Central memory CD8-positive, alpha-beta T cell (primary cell): Measurements from ENCODE around the gene PPP1R13B.
A peak's percentile ranks its signal among the peaks of the same experiment; 100 is the strongest.
"Not testable (repeated sequence)": the region's sequence is repeated elsewhere in the genome, so short reads cannot be mapped to it uniquely, and the experiment has no call there.

Experiments
- ATAC-seq: fragments of 150-1000 bp; cut with Tn5 transposase; replicated peaks from 2 replicates; pipeline ENCODE4 v1.10.0; 2022; ENCODE audit warnings: mild to moderate bottlenecking, moderate FRiP score, moderate number of reproducible peaks; ENCODE audit not compliant: poor library complexity, severe bottlenecking; ENCODE audit errors: extremely low read depth
- DNase-seq, 2 donors: peaks; one replicate each; pipeline ENCODE4 v3.0.0; 2021; ENCODE audit warnings: low spot score in 2 of 2
- H3K27ac Mint-ChIP-seq: one replicate; pipeline ENCODE4 v1.8.0; 2022; ENCODE audit warnings: low read depth, mild to moderate bottlenecking, moderate library complexity, mixed read lengths
- H3K27me3 Mint-ChIP-seq: one replicate; pipeline ENCODE4 v1.8.0; 2022; ENCODE audit warnings: mixed read lengths
- H3K36me3 Mint-ChIP-seq: one replicate; pipeline ENCODE4 v1.8.0; 2022; ENCODE audit warnings: mild to moderate bottlenecking, moderate library complexity, mixed read lengths; ENCODE audit not compliant: insufficient read depth
- H3K4me1 Mint-ChIP-seq: one replicate; pipeline ENCODE4 v1.8.0; 2022; ENCODE audit warnings: mixed read lengths
- H3K4me3 Mint-ChIP-seq: one replicate; pipeline ENCODE4 v1.8.0; 2022; ENCODE audit warnings: mild to moderate bottlenecking, moderate library complexity, mixed read lengths
- H3K9me3 Mint-ChIP-seq: one replicate; pipeline ENCODE4 v1.8.0; 2022; ENCODE audit warnings: mixed read lengths

Gene PPP1R13B, protein sequence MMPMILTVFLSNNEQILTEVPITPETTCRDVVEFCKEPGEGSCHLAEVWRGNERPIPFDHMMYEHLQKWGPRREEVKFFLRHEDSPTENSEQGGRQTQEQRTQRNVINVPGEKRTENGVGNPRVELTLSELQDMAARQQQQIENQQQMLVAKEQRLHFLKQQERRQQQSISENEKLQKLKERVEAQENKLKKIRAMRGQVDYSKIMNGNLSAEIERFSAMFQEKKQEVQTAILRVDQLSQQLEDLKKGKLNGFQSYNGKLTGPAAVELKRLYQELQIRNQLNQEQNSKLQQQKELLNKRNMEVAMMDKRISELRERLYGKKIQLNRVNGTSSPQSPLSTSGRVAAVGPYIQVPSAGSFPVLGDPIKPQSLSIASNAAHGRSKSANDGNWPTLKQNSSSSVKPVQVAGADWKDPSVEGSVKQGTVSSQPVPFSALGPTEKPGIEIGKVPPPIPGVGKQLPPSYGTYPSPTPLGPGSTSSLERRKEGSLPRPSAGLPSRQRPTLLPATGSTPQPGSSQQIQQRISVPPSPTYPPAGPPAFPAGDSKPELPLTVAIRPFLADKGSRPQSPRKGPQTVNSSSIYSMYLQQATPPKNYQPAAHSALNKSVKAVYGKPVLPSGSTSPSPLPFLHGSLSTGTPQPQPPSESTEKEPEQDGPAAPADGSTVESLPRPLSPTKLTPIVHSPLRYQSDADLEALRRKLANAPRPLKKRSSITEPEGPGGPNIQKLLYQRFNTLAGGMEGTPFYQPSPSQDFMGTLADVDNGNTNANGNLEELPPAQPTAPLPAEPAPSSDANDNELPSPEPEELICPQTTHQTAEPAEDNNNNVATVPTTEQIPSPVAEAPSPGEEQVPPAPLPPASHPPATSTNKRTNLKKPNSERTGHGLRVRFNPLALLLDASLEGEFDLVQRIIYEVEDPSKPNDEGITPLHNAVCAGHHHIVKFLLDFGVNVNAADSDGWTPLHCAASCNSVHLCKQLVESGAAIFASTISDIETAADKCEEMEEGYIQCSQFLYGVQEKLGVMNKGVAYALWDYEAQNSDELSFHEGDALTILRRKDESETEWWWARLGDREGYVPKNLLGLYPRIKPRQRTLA

DNA sequence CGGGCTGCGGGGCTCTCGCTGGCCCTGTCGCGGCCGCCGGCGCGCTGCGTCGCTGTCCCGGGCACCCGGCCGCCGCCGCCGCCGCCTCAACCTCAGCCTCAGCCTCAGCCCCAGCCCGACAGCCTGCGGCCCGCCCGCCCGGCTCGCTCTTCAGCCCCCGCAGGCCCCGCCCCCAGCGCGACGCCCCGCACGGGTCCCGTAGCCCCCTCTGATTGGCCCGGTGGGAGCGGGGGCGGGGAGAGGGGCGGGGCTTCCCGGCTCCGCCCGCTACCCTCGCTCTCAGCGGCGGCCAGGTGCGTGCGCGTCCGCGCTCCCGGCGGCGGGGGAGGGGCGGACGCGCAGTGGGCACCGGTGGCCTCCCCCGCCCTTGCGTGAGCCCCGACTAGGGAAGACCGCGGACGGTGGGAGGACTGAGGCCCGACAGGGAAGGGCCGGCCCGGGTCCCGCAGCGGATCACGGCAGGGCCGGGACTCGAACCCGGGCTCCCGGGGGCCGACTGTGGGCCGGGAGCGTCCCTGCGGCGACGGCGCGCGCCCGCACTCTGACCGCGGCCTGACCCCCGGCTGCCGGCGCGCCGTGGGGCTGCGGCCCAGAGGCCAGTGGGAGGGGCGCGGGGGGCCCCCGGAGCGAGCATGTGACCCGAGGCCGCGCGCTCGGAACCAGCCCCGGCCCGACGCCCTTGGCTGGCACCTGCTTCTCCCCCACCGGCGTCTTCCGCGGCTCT is at the start of gene PPP1R13B:
Gene PPP1R13B, minus strand, starts transcription at position 125 of the 724 bp plus-strand sequence. CDS start 268 bp downstream, outside the sequence.
- DNase-seq, result peak; percentile 81 to 86
- peak within 1 kb of the TSS; percentile 35 for H3K27ac Mint-ChIP-seq
- no peaks in the 10 kb centered on the region for H3K9me3 Mint-ChIP-seq
- H3K36me3 Mint-ChIP-seq, result peaks cover 7% of the 10 kb centered on the region
- H3K27me3 Mint-ChIP-seq, result no peaks in the 10 kb centered on the region
- peaks cover 9% of the 10 kb centered on the region for H3K4me1 Mint-ChIP-seq
- peak within 1 kb of the TSS; percentile 83 for H3K4me3 Mint-ChIP-seq
- ATAC-seq, result peak; percentile 90

DNA sequence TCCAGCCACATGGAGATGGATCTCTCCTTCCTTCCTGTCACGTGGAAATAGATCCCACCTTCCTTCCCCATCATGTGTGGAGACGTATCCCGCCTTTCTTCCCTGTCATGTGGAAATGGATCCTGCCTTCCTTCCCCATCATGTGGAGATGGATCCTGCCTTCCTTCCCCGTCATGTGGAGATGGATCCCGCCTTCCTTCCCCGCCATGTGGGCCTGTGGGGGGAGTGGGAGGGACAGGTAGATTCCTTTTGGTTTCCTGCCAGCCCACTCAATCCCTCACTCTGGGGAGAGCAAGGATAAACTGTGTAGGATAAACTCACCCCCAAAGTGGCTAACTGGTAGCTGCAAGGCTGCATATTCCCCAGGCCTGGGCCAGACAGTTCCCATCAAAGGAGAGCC is 49.2 kb upstream of the PPP1R13B start:
- peaks cover 7% of the 10 kb centered on the region for H3K4me1 Mint-ChIP-seq
- DNase-seq (no peak), ATAC-seq (no peak)
- no peak overlapping the region for H3K4me3 Mint-ChIP-seq
- no peaks in the 10 kb centered on the region for H3K9me3 Mint-ChIP-seq
- H3K27me3 Mint-ChIP-seq, result no peaks in the 10 kb centered on the region
- no peak overlapping the region for H3K27ac Mint-ChIP-seq
- no peaks in the 10 kb centered on the region for H3K36me3 Mint-ChIP-seq

DNA sequence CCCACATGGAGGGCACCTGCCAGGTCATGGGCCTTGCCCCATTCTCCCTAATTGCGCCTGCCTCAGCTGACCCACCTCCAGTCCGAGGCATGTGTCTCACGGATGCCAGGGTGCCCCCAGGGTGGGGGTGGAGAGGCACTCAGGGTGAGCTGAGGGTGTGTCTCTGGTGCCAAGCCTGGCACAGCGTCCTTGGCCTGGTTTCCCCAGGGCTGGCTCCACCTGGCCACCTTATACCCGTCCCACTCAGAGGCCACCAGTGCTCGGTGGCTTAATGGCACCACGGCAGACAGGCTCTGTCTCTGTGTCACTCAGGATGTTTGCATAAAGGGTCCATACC is 47.3 kb upstream of the PPP1R13B start:
- DNase-seq (no peak), ATAC-seq (no peak)
- no peak overlapping the region for H3K27ac Mint-ChIP-seq
- no peaks in the 10 kb centered on the region for H3K4me1 Mint-ChIP-seq
- no peaks in the 10 kb centered on the region for H3K9me3 Mint-ChIP-seq
- H3K4me3 Mint-ChIP-seq, result no peak overlapping the region
- H3K27me3 Mint-ChIP-seq, result no peaks in the 10 kb centered on the region
- no peaks in the 10 kb centered on the region for H3K36me3 Mint-ChIP-seq

DNA sequence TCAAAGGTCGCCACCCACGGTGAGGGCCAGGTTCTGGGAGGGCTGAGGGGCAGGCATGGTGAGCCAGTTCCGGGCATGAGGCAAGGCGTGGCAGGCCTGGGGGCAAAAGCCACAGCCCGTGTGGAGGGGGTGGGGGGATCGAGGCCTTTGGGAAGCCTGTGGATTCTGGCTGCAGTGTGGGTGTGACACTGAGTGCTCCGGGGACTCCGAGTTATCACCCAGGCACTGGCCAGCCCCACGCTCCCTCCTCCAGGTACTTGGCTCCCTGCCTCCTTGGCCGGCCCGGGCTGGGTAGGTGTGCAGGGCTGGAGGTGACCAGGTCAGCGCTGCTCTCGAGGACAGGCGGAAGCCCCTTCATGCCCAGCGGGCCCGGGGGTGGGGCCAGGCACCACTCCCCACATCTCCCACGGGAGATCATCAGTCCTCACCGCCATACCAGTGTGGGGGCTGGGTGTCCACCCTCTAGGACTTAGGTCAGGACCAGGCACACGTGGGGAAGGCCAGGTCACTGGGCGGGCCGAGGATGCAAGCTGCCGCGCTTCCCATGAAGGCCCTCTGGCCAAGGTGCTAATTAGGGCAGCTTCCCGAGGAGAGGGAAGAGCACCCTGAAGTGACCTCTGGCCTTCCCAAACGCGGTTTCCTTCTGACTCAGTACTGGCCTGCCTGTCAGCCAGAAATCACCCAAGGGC is 46.8 kb upstream of the PPP1R13B start:
- no peaks in the 10 kb centered on the region for H3K36me3 Mint-ChIP-seq
- H3K9me3 Mint-ChIP-seq, result no peaks in the 10 kb centered on the region
- H3K4me1 Mint-ChIP-seq, result no peaks in the 10 kb centered on the region
- ATAC-seq (no peak), DNase-seq (no peak)
- no peaks in the 10 kb centered on the region for H3K27me3 Mint-ChIP-seq
- no peak overlapping the region for H3K4me3 Mint-ChIP-seq
- no peak overlapping the region for H3K27ac Mint-ChIP-seq

DNA sequence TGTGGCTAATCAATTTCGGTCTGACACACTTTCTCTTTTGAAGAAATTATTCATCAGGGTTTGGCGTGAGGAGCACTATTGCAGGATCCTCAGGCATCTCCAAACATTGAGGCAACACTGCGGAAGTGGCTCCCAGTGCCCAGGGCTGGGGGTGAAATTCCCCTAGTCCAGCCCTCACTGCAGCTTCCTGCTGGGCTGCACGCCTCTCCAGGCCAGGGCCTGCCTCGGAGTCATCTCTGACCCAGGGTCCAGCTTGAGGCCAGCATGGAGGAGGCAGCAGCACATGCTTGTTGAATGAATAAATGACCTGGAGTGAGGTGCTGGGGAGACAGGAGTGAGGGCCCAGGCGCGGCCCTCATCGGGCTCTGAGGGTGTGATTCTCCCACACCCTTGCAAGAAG is 44.9 kb upstream of the PPP1R13B start:
- no peak overlapping the region for H3K27ac Mint-ChIP-seq
- ATAC-seq (no peak), DNase-seq (no peak)
- H3K4me1 Mint-ChIP-seq, result no peaks in the 10 kb centered on the region
- H3K27me3 Mint-ChIP-seq, result no peaks in the 10 kb centered on the region
- no peaks in the 10 kb centered on the region for H3K36me3 Mint-ChIP-seq
- no peaks in the 10 kb centered on the region for H3K9me3 Mint-ChIP-seq
- no peak overlapping the region for H3K4me3 Mint-ChIP-seq

DNA sequence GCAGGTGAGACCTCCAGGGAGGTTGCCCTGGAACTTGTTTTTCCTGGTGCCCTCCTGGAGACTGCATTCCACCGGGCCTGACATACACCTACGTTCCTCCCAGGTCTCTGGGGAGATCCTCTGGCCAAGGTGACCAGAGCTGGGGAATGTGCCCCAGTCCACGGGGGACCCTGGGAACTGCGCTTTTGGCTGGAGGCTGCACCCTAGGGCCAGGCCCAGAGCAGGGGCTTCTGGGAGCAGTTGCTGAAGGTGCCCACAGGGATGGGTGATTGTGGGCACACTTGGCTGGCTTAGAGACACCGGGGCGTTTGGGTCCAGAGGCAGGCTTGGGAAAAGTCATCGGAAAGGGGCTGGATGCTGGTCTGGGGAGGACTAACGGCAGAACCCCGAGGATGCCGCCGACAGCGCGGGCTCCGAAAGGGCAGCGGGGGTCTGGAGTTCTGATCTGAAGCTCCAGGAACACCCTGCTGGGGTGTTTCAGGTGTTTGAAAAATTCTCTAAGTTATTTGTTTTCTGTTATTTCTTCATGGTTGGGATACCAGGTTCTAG is 44.4 kb upstream of the PPP1R13B start:
- Mint-ChIP-seq H3K4me3 (no peak overlapping the region), H3K36me3 (no peaks in the 10 kb centered on the region), H3K9me3 (no peaks in the 10 kb centered on the region), H3K4me1 (no peaks in the 10 kb centered on the region), H3K27ac (peak overlapping the region; percentile 22), H3K27me3 (no peaks in the 10 kb centered on the region)
- ATAC-seq (no peak), DNase-seq (no peak)

DNA sequence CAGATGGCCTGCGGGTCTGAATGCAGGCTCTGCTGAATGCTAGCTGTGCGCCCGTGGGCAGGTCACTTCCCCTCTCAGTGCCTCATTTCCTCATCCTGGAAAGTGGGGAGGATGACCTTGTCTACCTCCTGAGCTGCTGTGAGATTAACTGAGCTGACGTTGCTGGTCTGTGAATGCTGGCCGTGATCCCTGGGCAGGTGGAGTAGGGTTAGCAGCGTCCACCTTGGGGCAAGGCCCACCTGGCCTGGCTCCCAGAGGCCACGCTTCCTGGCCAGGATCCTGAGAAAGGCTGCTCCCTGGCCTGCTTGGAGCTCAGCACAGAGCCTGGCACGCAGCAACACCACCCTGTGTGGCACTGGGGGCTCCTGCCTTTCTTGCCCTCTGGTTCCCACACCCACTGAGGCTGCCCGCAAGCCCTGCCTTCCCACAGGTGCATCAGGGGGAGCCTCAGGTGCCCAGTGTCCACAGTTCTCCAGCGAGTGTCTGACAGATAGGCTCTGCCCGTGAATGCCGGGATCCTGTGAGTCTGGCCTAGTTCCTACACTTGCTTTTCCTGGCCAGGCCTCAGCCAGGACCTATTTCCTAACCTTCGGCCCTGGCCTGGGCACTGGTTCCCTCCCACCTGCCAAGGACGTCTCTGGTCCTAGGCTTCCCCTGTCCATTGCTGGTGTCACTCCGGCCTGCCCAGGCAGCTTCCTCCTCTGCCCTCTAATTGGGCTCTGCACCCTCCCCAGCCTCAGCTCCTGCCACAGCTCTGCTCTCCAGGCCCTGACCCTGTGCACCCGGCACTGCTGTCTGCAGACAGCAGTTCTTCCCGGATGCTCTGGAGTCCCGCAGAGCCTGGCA is 43.7 kb upstream of the PPP1R13B start:
- DNase-seq (no peak), ATAC-seq (no peak)
- Mint-ChIP-seq H3K36me3 (no peaks in the 10 kb centered on the region), H3K27ac (peak overlapping the region; percentile 22), H3K4me3 (no peak overlapping the region), H3K27me3 (no peaks in the 10 kb centered on the region), H3K9me3 (no peaks in the 10 kb centered on the region), H3K4me1 (no peaks in the 10 kb centered on the region)

DNA sequence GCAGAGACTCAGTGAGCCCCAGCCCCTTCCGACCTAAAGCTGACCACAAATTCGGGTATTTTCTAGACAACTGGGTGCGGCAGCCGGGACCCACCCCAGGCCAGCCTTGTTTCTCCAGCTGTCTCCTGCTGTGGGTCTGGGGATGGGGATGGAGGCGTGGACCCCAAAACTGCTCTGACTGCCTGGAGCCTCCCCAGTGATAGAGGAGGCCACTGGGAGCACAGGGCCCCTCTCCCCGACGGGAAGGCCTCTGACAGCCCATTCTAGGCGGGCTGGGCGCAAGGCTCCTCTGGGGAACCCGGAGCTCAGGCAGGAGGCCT is 42.6 kb upstream of the PPP1R13B start:
- Mint-ChIP-seq H3K4me1 (no peaks in the 10 kb centered on the region), H3K36me3 (no peaks in the 10 kb centered on the region), H3K27ac (no peak overlapping the region), H3K27me3 (no peaks in the 10 kb centered on the region), H3K9me3 (no peaks in the 10 kb centered on the region), H3K4me3 (no peak overlapping the region)
- ATAC-seq, result no peak
- no peak for DNase-seq

DNA sequence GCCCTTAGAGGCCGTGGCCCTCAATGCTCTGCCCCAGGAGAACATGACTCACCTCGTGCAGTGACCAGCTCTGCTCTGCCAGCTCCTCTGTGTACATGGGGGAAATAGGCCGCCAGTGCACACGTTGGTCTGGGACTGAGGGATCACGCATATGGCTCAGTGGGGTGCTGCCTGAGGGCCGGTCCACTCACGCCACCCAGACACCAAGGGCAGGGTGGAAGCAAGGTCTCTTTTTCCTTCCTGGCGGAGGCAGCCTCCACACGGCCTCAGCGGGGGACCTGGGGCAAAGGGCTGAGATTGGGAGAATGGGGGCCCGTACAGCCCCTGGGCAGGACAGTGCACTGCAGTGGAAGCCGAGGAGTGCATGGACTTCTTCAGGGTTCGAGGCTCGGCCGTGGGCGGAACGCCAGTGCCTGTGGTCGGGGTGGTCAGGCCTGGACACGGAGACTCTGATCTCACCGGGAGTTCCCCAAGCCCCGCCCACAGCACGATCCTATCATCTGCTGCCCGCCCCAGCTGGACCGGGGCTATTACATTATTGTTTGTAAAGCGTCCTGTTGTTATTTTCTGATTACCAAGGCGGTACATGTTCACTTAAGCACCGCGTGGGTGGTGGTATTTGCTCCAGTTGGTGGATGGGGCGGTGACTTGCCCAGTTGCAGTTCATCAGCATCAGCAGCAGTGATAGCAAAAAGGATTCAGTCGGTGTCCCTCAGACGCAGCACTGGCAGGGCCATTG is 42.1 kb upstream of the PPP1R13B start:
- Mint-ChIP-seq H3K4me3 (no peak overlapping the region), H3K4me1 (no peaks in the 10 kb centered on the region), H3K27ac (no peak overlapping the region), H3K9me3 (no peaks in the 10 kb centered on the region), H3K27me3 (no peaks in the 10 kb centered on the region), H3K36me3 (no peaks in the 10 kb centered on the region)
- no peak for ATAC-seq
- DNase-seq, result no peak

DNA sequence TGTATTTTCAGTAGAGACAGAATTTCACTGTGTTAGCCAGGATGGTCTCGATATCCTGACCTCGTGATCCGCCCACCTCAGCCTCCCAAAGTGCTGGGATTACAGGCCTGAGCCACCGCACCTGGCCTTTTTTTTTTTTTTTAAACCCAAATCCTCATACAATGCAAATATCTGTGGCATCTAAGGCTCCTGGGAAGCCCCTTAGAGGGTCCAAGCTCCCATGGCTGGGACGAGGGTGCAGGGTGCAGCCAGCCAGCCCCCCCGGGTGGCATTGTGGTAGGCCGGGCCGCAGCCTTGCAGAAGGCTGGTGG is 41.6 kb upstream of the PPP1R13B start:
- not testable (repeated sequence) for H3K4me3 Mint-ChIP-seq, DNase-seq, H3K27me3 Mint-ChIP-seq, H3K4me1 Mint-ChIP-seq, ATAC-seq, H3K9me3 Mint-ChIP-seq, H3K27ac Mint-ChIP-seq, H3K36me3 Mint-ChIP-seq

DNA sequence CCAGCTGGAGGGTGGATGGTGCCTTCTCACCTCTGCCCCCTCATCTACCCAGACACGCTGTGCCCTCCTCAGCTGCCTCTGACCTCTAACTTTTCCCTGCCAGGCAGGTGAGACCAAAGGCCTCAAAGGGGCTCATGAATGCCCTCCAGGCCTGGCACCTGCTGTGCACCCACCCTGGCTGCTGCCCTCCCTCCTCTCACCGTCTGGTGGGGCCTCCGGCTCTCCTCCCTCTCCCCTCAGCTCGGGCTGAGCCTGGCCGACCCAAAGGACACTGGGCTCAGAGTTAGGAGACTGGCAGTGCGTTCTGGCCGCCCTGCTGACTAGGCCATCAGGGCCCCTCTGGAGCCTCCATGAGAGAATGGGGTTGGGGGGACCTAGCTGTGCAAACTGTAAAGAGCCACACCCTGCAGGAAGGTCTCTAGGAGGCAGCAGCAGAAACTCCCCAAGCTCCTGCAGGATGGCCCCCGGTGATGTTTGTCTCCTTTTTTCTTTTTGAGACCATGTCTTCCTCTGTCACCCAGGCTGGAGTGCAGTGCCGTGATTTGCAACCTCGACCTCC is 40.3 kb upstream of the PPP1R13B start:
- Mint-ChIP-seq H3K36me3 (no peaks in the 10 kb centered on the region), H3K4me3 (no peak overlapping the region), H3K27me3 (no peaks in the 10 kb centered on the region), H3K9me3 (no peaks in the 10 kb centered on the region), H3K27ac (no peak overlapping the region), H3K4me1 (no peaks in the 10 kb centered on the region)
- no peak for DNase-seq
- no peak for ATAC-seq
